Activated naive CD8-positive, alpha-beta T cell (primary cell): ENCODE results near the gene DIO1.

Experiments used
- H3K27ac Mint-ChIP-seq: one replicate; pipeline ENCODE4 v1.8.0; 2021; ENCODE audit warnings: mixed read lengths
- H3K27me3 Mint-ChIP-seq: one replicate; pipeline ENCODE4 v1.8.0; 2021; ENCODE audit warnings: mixed read lengths
- H3K36me3 Mint-ChIP-seq: one replicate; pipeline ENCODE4 v1.8.0; 2021; ENCODE audit warnings: mixed read lengths
- H3K4me1 Mint-ChIP-seq: one replicate; pipeline ENCODE4 v1.8.0; 2021; ENCODE audit warnings: low read depth, mixed read lengths
- H3K4me3 Mint-ChIP-seq: one replicate; pipeline ENCODE4 v1.8.0; 2021; ENCODE audit warnings: mild to moderate bottlenecking, mixed read lengths
- H3K9me3 Mint-ChIP-seq: one replicate; pipeline ENCODE4 v1.8.0; 2021; ENCODE audit warnings: low read depth, mixed read lengths

DIO1 gene

DNA sequence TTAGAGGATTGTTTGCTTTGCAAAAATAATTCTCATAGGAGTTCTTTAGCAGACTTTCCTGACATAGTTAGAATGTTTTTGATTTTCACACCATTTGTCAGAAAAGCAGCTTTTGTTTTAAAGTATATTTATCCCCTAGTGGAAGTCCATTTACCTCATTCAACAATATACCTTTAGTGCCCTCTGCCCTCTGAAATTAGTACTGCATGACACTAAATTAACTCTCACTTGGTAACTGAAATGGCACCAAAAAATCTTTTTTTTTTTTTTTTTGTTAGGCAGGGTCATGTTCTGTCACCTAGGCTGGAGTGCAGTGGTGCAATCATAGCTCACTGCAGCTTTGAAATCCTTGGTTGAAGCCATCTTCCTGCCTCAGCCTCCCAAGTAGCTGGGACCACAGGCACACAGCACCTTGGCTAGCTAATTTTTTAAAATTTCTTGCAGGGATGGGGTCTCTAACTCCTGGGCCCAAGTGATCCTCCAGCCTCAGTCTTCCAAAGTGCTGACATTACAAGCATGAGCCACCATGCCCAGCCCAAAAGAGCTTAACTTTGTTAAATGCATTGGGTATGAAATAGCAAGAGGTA, 65.8 kb downstream of the DIO1 start:
- Mint-ChIP-seq H3K4me1 (peaks cover 3% of the 10 kb centered on the region), H3K27me3 (no peaks in the 10 kb centered on the region), H3K27ac (no peak overlapping the region), H3K36me3 (peaks cover 18% of the 10 kb centered on the region), H3K9me3 (no peaks in the 10 kb centered on the region), H3K4me3 (no peak overlapping the region)
